Measurements from ENCODE around the gene NBEAL2.
"Not testable (repeated sequence)": the region's sequence is repeated elsewhere in the genome, so short reads cannot be mapped to it uniquely, and the experiment has no call there.

NBEAL2 gene

GRCh38 chr3:47037302-47037701 lies 57.8 kb downstream of the NBEAL2 start:
- H3K27me3 Mint-ChIP-seq = not testable (repeated sequence)

GRCh38 chr3:47041114-47041513 lies 61.6 kb downstream of the NBEAL2 start:
- ATAC-seq (no peak), DNase-seq (no peak)
- no peak overlapping the region for H3K4me3 Mint-ChIP-seq
- H3K27ac Mint-ChIP-seq = no peak overlapping the region
- no peaks in the 10 kb centered on the region for H3K27me3 Mint-ChIP-seq
- H3K4me1 Mint-ChIP-seq = peaks cover 29% of the 10 kb centered on the region
- H3K9me3 Mint-ChIP-seq = no peaks in the 10 kb centered on the region

More at GRCh38 chr3:47037302-47037701, 57.8 kb downstream of the NBEAL2 start:
- not testable (repeated sequence) for H3K9me3 Mint-ChIP-seq, DNase-seq, H3K4me3 Mint-ChIP-seq, ATAC-seq
- peaks cover 33% of the 10 kb centered on the region for H3K4me1 Mint-ChIP-seq
- peak overlapping the region; percentile 59 to 82 for H3K27ac Mint-ChIP-seq

GRCh38 chr3:47042231-47042791 lies 62.8 kb downstream of the NBEAL2 start:
- peak overlapping the region in 1 of 2 donors; percentile 48 for H3K27ac Mint-ChIP-seq
- no peak overlapping the region for H3K4me3 Mint-ChIP-seq
- H3K4me1 Mint-ChIP-seq = peaks cover 38% of the 10 kb centered on the region
- no peaks in the 10 kb centered on the region for H3K27me3 Mint-ChIP-seq
- H3K9me3 Mint-ChIP-seq = no peaks in the 10 kb centered on the region
- no peak for DNase-seq
- no peak for ATAC-seq

GRCh38 chr3:47047069-47047468 lies 67.6 kb downstream of the NBEAL2 start:
- Mint-ChIP-seq H3K4me3 (peak overlapping the region in 1 of 2 donors; percentile 35), H3K27ac (peak overlapping the region; percentile 73 to 88), H3K4me1 (peaks cover 38% of the 10 kb centered on the region), H3K9me3 (no peaks in the 10 kb centered on the region), H3K27me3 (no peaks in the 10 kb centered on the region)
- ATAC-seq = peak; percentile 40
- DNase-seq = no peak

DNA sequence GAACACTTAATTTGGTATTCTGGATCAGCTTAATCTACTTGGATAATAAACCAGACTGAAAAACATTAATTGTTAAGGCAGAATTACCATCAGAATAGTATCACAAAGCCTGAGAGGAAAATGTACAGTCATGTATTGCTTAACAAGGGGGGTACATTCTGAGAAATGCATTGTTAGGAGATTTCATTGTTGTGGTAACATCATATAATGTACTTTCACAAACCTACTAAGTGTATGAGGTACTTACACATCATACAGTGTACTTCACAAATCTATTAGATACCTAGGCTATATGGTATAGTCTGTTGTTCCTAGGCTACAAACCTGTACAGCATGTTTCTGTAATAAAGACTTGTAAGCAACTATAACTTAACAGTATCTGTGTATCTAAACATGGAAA lies 68.2 kb downstream of the NBEAL2 start:
- DNase-seq (no peak), ATAC-seq (peak; percentile 95)
- Mint-ChIP-seq H3K9me3 (no peaks in the 10 kb centered on the region), H3K27ac (peak overlapping the region in 1 of 2 donors; percentile 73), H3K4me1 (peaks cover 38% of the 10 kb centered on the region), H3K27me3 (no peaks in the 10 kb centered on the region), H3K4me3 (peak overlapping the region in 1 of 2 donors; percentile 35)

GRCh38 chr3:47054412-47054811 lies 74.9 kb downstream of the NBEAL2 start:
- Mint-ChIP-seq H3K27ac (no peak overlapping the region), H3K4me3 (peak overlapping the region; percentile 11 to 44), H3K27me3 (no peaks in the 10 kb centered on the region), H3K4me1 (peaks cover 51% of the 10 kb centered on the region), H3K9me3 (no peaks in the 10 kb centered on the region)
- no peak for DNase-seq
- ATAC-seq = no peak

DNA sequence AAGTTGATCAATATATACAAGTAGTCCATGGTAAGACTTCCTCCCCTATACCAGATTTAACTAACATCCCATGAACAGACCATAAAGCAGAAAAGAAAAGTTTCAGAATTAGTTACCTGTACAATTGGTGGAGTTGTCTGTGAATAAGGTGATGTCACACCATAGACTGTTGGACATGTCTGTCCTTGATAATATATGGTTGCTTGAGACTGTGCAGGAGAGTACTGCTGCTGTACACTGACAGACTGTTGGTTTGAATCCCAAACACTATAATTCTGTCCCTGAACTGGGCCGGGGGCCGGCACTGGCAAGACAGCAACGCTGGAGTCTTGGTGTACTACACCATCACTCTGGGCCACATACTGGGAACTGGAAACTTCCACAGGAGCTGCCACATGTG lies 77.2 kb downstream of the NBEAL2 start:
- no peaks in the 10 kb centered on the region for H3K27me3 Mint-ChIP-seq
- peaks cover 45% of the 10 kb centered on the region for H3K4me1 Mint-ChIP-seq
- H3K27ac Mint-ChIP-seq = peak overlapping the region; percentile 4 to 74
- H3K4me3 Mint-ChIP-seq = peak overlapping the region; percentile 51 to 57
- H3K9me3 Mint-ChIP-seq = no peaks in the 10 kb centered on the region
- DNase-seq = no peak
- peak; percentile 42 for ATAC-seq

DNA sequence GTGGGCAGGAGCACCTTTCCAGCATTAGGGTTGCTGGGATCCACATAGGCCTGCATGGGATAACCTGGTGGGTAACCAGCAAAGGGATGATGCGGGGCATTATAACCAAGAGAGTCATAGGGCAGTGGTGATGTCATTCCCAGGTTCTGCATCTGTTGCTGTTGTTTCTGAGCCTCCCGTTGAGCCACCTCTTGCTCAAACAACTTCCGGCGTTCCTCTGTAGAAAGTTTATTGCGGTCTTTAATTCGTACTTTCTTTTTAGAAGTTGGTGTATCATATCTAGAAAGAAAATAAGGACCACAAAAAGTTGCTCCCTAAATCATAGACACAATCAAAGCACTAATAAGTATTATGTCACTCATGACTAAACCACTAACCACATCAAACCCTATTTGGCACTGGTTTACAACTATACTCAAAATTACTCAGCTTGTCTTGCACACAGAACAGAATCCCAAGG lies 77.8 kb downstream of the NBEAL2 start:
- H3K9me3 Mint-ChIP-seq = no peaks in the 10 kb centered on the region
- H3K27ac Mint-ChIP-seq = peak overlapping the region; percentile 4 to 74
- peaks cover 51% of the 10 kb centered on the region for H3K4me1 Mint-ChIP-seq
- peak; percentile 95 for ATAC-seq
- H3K27me3 Mint-ChIP-seq = no peaks in the 10 kb centered on the region
- H3K4me3 Mint-ChIP-seq = peak overlapping the region; percentile 51 to 57
- peak; percentile 43 to 69 for DNase-seq
